Left ventricle myocardium inferior (tissue), 1 donor: ENCODE data around the gene MAML3. TPM values are rescaled to one million over a fixed set of nuclear protein-coding genes. Genes with fewer than 3 reads are reported as not detected.

Experiments
- DNase-seq: peaks from one replicate; pipeline ENCODE4 v3.0.0-alpha.2; 2020
- H3K27ac ChIP-seq: fragments of 200-600 bp; replicated peaks from 2 replicates; pipeline ENCODE4 v1.8.0; 2021
- H3K27me3 ChIP-seq: fragments of 200-600 bp; 2 replicates; pipeline ENCODE4 v1.8.0; 2021; ENCODE audit warnings: low read depth
- H3K36me3 ChIP-seq: fragments of 200-600 bp; 2 replicates; pipeline ENCODE4 v1.8.0; 2021
- H3K4me1 ChIP-seq: fragments of 200-600 bp; 2 replicates; pipeline ENCODE4 v1.8.0; 2021
- H3K4me3 ChIP-seq: fragments of 200-600 bp; 2 replicates; pipeline ENCODE4 v1.8.0; 2021; ENCODE audit warnings: mild to moderate bottlenecking, moderate library complexity
- H3K9me3 ChIP-seq: fragments of 200-600 bp; replicated peaks from 2 replicates; pipeline ENCODE4 v1.8.0; 2021
- CTCF ChIP-seq: fragments of 200-600 bp; IDR thresholded peaks from 2 replicates; pipeline ENCODE4 v1.8.0; 2021; ENCODE audit warnings: antibody characterized with exemption, mild to moderate bottlenecking, borderline replicate concordance
- intact Hi-C: fragments of 100-400 bp; cut with micrococcal nuclease; formaldehyde crosslinking; loops from one replicate; pipeline ENCODE4 v1.11.0; 2022
- total RNA-seq: library from RNA; stranded (reverse); fragmentation: NEBNext Ultra II Directional; extraction: Animal tissue kit (Norgen Biotek cat#: 25700); gene quantifications from one replicate; pipeline ENCODE4 v1.2.1, GENCODE V29; 2021
- donor health status: DM: no; HTN: yes; CAD: no; lungs with severe emphysema.

Gene MAML3
- total RNA-seq, 1 donor from 2014 or later = 2.6 TPM

GRCh38 chr4:139682741-139683151 is 471.2 kb downstream of the MAML3 start:
- peak overlapping the region; percentile 45 for H3K27ac ChIP-seq
- H3K9me3 ChIP-seq = no peaks in the 10 kb centered on the region
- peaks cover 63% of the 10 kb centered on the region for H3K4me1 ChIP-seq
- no peak for DNase-seq
- H3K36me3 ChIP-seq = peaks cover 42% of the 10 kb centered on the region
- no peak for TF ChIP-seq CTCF
- H3K4me3 ChIP-seq = no peak overlapping the region
- H3K27me3 ChIP-seq = no peaks in the 10 kb centered on the region
- intact Hi-C loops = no loop called here

- H3K36me3 ChIP-seq = peaks cover 44% of the 10 kb centered on the region
- H3K27ac ChIP-seq = peak overlapping the region; percentile 45
- no peak for DNase-seq
These were observed 471.7 kb downstream of the MAML3 start for GRCh38 chr4:139682309-139682708.

GRCh38 chr4:139676913-139677585 is 476.9 kb downstream of the MAML3 start:
- Histone ChIP-seq H3K27me3 (no peaks in the 10 kb centered on the region), H3K9me3 (no peaks in the 10 kb centered on the region), H3K4me1 (peaks cover 56% of the 10 kb centered on the region), H3K27ac (peak overlapping the region; percentile 21), H3K36me3 (peaks cover 42% of the 10 kb centered on the region), H3K4me3 (no peak overlapping the region)
- DNase-seq = no peak
- intact Hi-C loops = no loop called here
- TF ChIP-seq CTCF = no peak

More at GRCh38 chr4:139682309-139682708, 471.7 kb downstream of the MAML3 start:
- Histone ChIP-seq H3K27me3 (no peaks in the 10 kb centered on the region), H3K9me3 (no peaks in the 10 kb centered on the region), H3K4me3 (no peak overlapping the region), H3K4me1 (peaks cover 59% of the 10 kb centered on the region)
- TF ChIP-seq CTCF = no peak
- intact Hi-C loops = no loop called here

GRCh38 chr4:139676365-139676764 is 477.6 kb downstream of the MAML3 start:
- H3K27me3 ChIP-seq = no peaks in the 10 kb centered on the region
- DNase-seq = no peak
- H3K9me3 ChIP-seq = no peaks in the 10 kb centered on the region
- no peak for TF ChIP-seq CTCF
- intact Hi-C loops = no loop called here
- H3K4me1 ChIP-seq = peaks cover 49% of the 10 kb centered on the region
- H3K4me3 ChIP-seq = no peak overlapping the region
- H3K36me3 ChIP-seq = peaks cover 47% of the 10 kb centered on the region
- no peak overlapping the region for H3K27ac ChIP-seq

GRCh38 chr4:139675651-139676050 is 478.3 kb downstream of the MAML3 start:
- TF ChIP-seq CTCF = no peak
- Histone ChIP-seq H3K36me3 (peaks cover 51% of the 10 kb centered on the region), H3K27me3 (no peaks in the 10 kb centered on the region), H3K9me3 (no peaks in the 10 kb centered on the region), H3K4me3 (no peak overlapping the region), H3K27ac (no peak overlapping the region), H3K4me1 (peaks cover 48% of the 10 kb centered on the region)
- no peak for DNase-seq
- intact Hi-C loops = no loop called here
